ENCODE measurements around the gene MESD.

DNA sequence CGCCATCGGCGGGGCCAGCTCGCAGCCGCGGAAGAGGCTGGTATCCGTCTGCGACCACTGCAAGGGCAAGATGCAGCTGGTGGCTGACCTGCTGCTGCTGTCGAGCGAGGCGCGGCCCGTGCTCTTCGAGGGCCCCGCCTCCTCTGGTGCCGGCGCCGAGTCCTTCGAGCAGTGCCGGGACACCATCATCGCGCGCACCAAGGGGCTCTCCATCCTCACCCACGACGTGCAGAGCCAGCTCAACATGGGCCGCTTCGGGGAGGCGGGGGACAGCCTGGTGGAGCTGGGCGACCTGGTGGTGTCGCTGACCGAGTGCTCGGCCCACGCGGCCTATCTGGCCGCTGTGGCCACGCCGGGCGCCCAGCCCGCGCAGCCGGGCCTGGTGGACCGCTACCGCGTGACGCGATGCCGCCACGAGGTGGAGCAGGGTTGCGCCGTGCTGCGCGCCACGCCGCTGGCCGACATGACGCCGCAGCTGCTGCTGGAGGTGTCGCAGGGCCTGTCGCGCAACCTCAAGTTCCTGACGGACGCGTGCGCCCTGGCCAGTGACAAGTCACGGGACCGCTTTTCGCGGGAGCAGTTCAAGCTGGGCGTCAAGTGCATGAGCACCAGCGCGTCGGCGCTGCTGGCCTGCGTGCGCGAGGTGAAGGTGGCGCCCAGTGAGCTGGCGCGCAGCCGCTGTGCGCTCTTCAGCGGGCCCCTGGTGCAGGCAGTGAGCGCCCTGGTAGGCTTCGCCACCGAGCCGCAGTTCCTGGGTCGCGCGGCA lies 12.9 kb upstream of the MESD start:
- TF ChIP-seq, protein P1, sequence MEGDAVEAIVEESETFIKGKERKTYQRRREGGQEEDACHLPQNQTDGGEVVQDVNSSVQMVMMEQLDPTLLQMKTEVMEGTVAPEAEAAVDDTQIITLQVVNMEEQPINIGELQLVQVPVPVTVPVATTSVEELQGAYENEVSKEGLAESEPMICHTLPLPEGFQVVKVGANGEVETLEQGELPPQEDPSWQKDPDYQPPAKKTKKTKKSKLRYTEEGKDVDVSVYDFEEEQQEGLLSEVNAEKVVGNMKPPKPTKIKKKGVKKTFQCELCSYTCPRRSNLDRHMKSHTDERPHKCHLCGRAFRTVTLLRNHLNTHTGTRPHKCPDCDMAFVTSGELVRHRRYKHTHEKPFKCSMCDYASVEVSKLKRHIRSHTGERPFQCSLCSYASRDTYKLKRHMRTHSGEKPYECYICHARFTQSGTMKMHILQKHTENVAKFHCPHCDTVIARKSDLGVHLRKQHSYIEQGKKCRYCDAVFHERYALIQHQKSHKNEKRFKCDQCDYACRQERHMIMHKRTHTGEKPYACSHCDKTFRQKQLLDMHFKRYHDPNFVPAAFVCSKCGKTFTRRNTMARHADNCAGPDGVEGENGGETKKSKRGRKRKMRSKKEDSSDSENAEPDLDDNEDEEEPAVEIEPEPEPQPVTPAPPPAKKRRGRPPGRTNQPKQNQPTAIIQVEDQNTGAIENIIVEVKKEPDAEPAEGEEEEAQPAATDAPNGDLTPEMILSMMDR (IDR thresholded peaks at IDR 0.05), result no peak
- TF ChIP-seq RCOR1 (IDR thresholded peaks at IDR 0.05; ENCODE audit: low read length) (no peak), TAF1 (IDR thresholded peaks at IDR 0.05; ENCODE audit: borderline replicate concordance, low read depth, low read length) (no peak), RXRA (IDR thresholded peaks at IDR 0.05; ENCODE audit: borderline replicate concordance, low read depth) (no peak)
- TF ChIP-seq, protein P2, sequence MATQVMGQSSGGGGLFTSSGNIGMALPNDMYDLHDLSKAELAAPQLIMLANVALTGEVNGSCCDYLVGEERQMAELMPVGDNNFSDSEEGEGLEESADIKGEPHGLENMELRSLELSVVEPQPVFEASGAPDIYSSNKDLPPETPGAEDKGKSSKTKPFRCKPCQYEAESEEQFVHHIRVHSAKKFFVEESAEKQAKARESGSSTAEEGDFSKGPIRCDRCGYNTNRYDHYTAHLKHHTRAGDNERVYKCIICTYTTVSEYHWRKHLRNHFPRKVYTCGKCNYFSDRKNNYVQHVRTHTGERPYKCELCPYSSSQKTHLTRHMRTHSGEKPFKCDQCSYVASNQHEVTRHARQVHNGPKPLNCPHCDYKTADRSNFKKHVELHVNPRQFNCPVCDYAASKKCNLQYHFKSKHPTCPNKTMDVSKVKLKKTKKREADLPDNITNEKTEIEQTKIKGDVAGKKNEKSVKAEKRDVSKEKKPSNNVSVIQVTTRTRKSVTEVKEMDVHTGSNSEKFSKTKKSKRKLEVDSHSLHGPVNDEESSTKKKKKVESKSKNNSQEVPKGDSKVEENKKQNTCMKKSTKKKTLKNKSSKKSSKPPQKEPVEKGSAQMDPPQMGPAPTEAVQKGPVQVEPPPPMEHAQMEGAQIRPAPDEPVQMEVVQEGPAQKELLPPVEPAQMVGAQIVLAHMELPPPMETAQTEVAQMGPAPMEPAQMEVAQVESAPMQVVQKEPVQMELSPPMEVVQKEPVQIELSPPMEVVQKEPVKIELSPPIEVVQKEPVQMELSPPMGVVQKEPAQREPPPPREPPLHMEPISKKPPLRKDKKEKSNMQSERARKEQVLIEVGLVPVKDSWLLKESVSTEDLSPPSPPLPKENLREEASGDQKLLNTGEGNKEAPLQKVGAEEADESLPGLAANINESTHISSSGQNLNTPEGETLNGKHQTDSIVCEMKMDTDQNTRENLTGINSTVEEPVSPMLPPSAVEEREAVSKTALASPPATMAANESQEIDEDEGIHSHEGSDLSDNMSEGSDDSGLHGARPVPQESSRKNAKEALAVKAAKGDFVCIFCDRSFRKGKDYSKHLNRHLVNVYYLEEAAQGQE (IDR thresholded peaks at IDR 0.05; ENCODE audit: low read depth, low read length), result no peak
